Neural progenitor cell (in vitro differentiated cells): ENCODE measurements around the gene PKD1. TPM values are rescaled to one million over a fixed set of nuclear protein-coding genes. Genes with fewer than 3 reads are reported as not detected.

ENCODE experiments used
- DNase-seq: peaks from one replicate; pipeline ENCODE4 v3.0.0-alpha.2; 2016; ENCODE audit warnings: low spot score
- H2AFZ ChIP-seq: fragments of 200-600 bp; sonication (generic); replicated peaks from 2 replicates; pipeline ENCODE4 v1.6.1; 2016; ENCODE audit warnings: antibody characterized with exemption
- H3F3A ChIP-seq: fragments of 200-600 bp; sonication (generic); 2 replicates; pipeline ENCODE4 v1.6.1; 2016; ENCODE audit warnings: antibody characterized with exemption, low read depth
- H3K27ac ChIP-seq: fragments of 200-600 bp; sonication (generic); 2 replicates; pipeline ENCODE4 v1.5.1; 2016; ENCODE audit warnings: mild to moderate bottlenecking
- H3K27me3 ChIP-seq: fragments of 200-600 bp; sonication (generic); 2 replicates; pipeline ENCODE4 v1.6.1; 2016; ENCODE audit warnings: mild to moderate bottlenecking, moderate library complexity
- H3K36me3 ChIP-seq: fragments of 200-600 bp; sonication (generic); 2 replicates; pipeline ENCODE4 v1.5.1; 2016
- H3K4me1 ChIP-seq: fragments of 200-600 bp; sonication (generic); 2 replicates; pipeline ENCODE4 v1.6.1; 2016; ENCODE audit warnings: mixed run types
- H3K4me2 ChIP-seq: fragments of 200-600 bp; sonication (generic); 2 replicates; pipeline ENCODE4 v1.6.1; 2016
- H3K4me3 ChIP-seq: fragments of 200-600 bp; sonication (generic); 2 replicates; pipeline ENCODE4 v1.5.1; 2016
- H3K79me2 ChIP-seq: fragments of 200-600 bp; sonication (generic); 2 replicates; pipeline ENCODE4 v1.6.1; 2016; ENCODE audit warnings: low read depth
- H3K9ac ChIP-seq: fragments of 200-600 bp; sonication (generic); 2 replicates; pipeline ENCODE4 v1.6.1; 2016
- H3K9me3 ChIP-seq: fragments of 200-600 bp; sonication (generic); 2 replicates; pipeline ENCODE4 v1.5.1; 2016; ENCODE audit warnings: low read depth
- H4K20me1 ChIP-seq: fragments of 200-600 bp; sonication (generic); 2 replicates; pipeline ENCODE4 v1.6.1; 2016; ENCODE audit warnings: low read depth
- H3K27ac Mint-ChIP-seq: 3 replicates; pipeline ENCODE4 v1.8.0; 2021; ENCODE audit warnings: mixed read lengths
- H3K27me3 Mint-ChIP-seq: 2 replicates; pipeline ENCODE4 v1.8.0; 2022; ENCODE audit warnings: low read depth, mild to moderate bottlenecking, inconsistent platforms, moderate library complexity, mixed read lengths; ENCODE audit not compliant: insufficient read depth
- H3K36me3 Mint-ChIP-seq: 3 replicates; pipeline ENCODE4 v1.8.0; 2021; ENCODE audit warnings: mixed read lengths
- H3K4me1 Mint-ChIP-seq: 3 replicates; pipeline ENCODE4 v1.8.0; 2021; ENCODE audit warnings: mixed read lengths
- H3K4me3 Mint-ChIP-seq: 3 replicates; pipeline ENCODE4 v1.8.0; 2021; ENCODE audit warnings: mild to moderate bottlenecking, moderate library complexity, mixed read lengths
- H3K9me3 Mint-ChIP-seq: 3 replicates; pipeline ENCODE4 v1.8.0; 2020; ENCODE audit warnings: mixed read lengths
- CTCF ChIP-seq: fragments of 200-600 bp; sonication (generic); IDR thresholded peaks from 2 replicates; pipeline ENCODE4 v1.5.1; 2017; ENCODE audit warnings: antibody characterized with exemption, mild to moderate bottlenecking
- EZH2 ChIP-seq: fragments of 200-600 bp; sonication (generic); IDR thresholded peaks from 2 replicates; pipeline ENCODE4 v1.6.1; 2017; ENCODE audit warnings: antibody characterized with exemption, mild to moderate bottlenecking, moderate library complexity
- EZH2phosphoT487 ChIP-seq: fragments of 200-600 bp; sonication (generic); IDR thresholded peaks from 2 replicates; pipeline ENCODE4 v1.6.1; 2017; ENCODE audit warnings: antibody characterized with exemption
- total RNA-seq: library from RNA; depleted of rRNA; stranded (reverse); fragments of >200 nt; gene quantifications from 2 replicates; pipeline ENCODE4 v1.2.3, GENCODE V29; 2015; ENCODE audit warnings: low replicate concordance

Gene PKD1
- total RNA-seq, 1 donor from 2014 or later: 16.9 TPM

- Histone ChIP-seq H3F3A (no peaks in the 10 kb centered on the region), H2AFZ (no peak overlapping the region), H3K36me3 (no peaks in the 10 kb centered on the region), H3K9ac (no peak overlapping the region), H3K4me2 (no peak overlapping the region), H3K4me3 (no peak overlapping the region), H3K27ac (no peak overlapping the region), H3K27me3 (no peaks in the 10 kb centered on the region), H3K9me3 (no peaks in the 10 kb centered on the region), H3K79me2 (no peaks in the 10 kb centered on the region), H4K20me1 (no peaks in the 10 kb centered on the region), H3K4me1 (no peaks in the 10 kb centered on the region)
- no peak overlapping the region for H3K27ac Mint-ChIP-seq
- DNase-seq: no peak
- H3K9me3 Mint-ChIP-seq: no peaks in the 10 kb centered on the region
- no peak overlapping the region for H3K4me3 Mint-ChIP-seq
- H3K36me3 Mint-ChIP-seq: peaks cover 6% of the 10 kb centered on the region
- peaks cover 4% of the 10 kb centered on the region for H3K4me1 Mint-ChIP-seq
- H3K27me3 Mint-ChIP-seq: peaks cover 6% of the 10 kb centered on the region
- TF ChIP-seq EZH2phosphoT487 (no peak), CTCF (no peak), EZH2 (no peak)
Measured at GRCh38 chr16:2077696-2078095, 58.0 kb downstream of the PKD1 start.

- Histone ChIP-seq H2AFZ (no peak overlapping the region), H3K9me3 (no peaks in the 10 kb centered on the region), H3K27me3 (no peaks in the 10 kb centered on the region), H3K36me3 (no peaks in the 10 kb centered on the region), H3K27ac (no peak overlapping the region), H3F3A (no peaks in the 10 kb centered on the region), H3K4me2 (no peak overlapping the region), H4K20me1 (no peaks in the 10 kb centered on the region), H3K4me1 (no peaks in the 10 kb centered on the region), H3K79me2 (no peaks in the 10 kb centered on the region), H3K4me3 (no peak overlapping the region), H3K9ac (no peak overlapping the region)
- no peak overlapping the region for H3K4me3 Mint-ChIP-seq
- TF ChIP-seq EZH2 (no peak), EZH2phosphoT487 (no peak), CTCF (no peak)
- peaks cover 6% of the 10 kb centered on the region for H3K27me3 Mint-ChIP-seq
- DNase-seq: no peak
- H3K4me1 Mint-ChIP-seq: no peaks in the 10 kb centered on the region
- H3K9me3 Mint-ChIP-seq: no peaks in the 10 kb centered on the region
- no peak overlapping the region for H3K27ac Mint-ChIP-seq
- H3K36me3 Mint-ChIP-seq: peaks cover 6% of the 10 kb centered on the region
Measured at GRCh38 chr16:2077016-2077415, 58.7 kb downstream of the PKD1 start.

- TF ChIP-seq EZH2phosphoT487 (no peak), EZH2 (no peak)
- Mint-ChIP-seq H3K27me3 (peaks cover 6% of the 10 kb centered on the region), H3K4me1 (no peaks in the 10 kb centered on the region), H3K27ac (no peak overlapping the region), H3K4me3 (no peak overlapping the region), H3K9me3 (no peaks in the 10 kb centered on the region), H3K36me3 (peaks cover 6% of the 10 kb centered on the region)
- H3K9me3 ChIP-seq: no peaks in the 10 kb centered on the region
- no peak overlapping the region for H3K27ac ChIP-seq
- no peaks in the 10 kb centered on the region for H3K36me3 ChIP-seq
- no peaks in the 10 kb centered on the region for H3K4me1 ChIP-seq
- H3F3A ChIP-seq: no peaks in the 10 kb centered on the region
- no peak for DNase-seq
- H3K27me3 ChIP-seq: no peaks in the 10 kb centered on the region
- H2AFZ ChIP-seq: no peak overlapping the region
- no peak overlapping the region for H3K9ac ChIP-seq
- H3K79me2 ChIP-seq: no peaks in the 10 kb centered on the region
- no peaks in the 10 kb centered on the region for H4K20me1 ChIP-seq
- H3K4me2 ChIP-seq: no peak overlapping the region
- H3K4me3 ChIP-seq: no peak overlapping the region
Measured at GRCh38 chr16:2076072-2076865, 59.4 kb downstream of the PKD1 start.

GRCh38 chr16:2075631-2076030, 60.1 kb downstream of the PKD1 start:
- Histone ChIP-seq H3K9ac (no peak overlapping the region), H3K79me2 (no peaks in the 10 kb centered on the region), H3K36me3 (no peaks in the 10 kb centered on the region), H3K27ac (no peak overlapping the region), H3K9me3 (no peaks in the 10 kb centered on the region), H3K4me3 (no peak overlapping the region), H4K20me1 (no peaks in the 10 kb centered on the region), H3K4me2 (no peak overlapping the region), H3K4me1 (no peaks in the 10 kb centered on the region), H2AFZ (no peak overlapping the region), H3F3A (no peaks in the 10 kb centered on the region), H3K27me3 (no peaks in the 10 kb centered on the region)
- Mint-ChIP-seq H3K4me1 (no peaks in the 10 kb centered on the region), H3K27me3 (peaks cover 6% of the 10 kb centered on the region), H3K4me3 (no peak overlapping the region), H3K36me3 (peaks cover 6% of the 10 kb centered on the region), H3K27ac (no peak overlapping the region), H3K9me3 (no peaks in the 10 kb centered on the region)
- no peak for DNase-seq
- no peak for TF ChIP-seq CTCF
- TF ChIP-seq EZH2: no peak
- no peak for TF ChIP-seq EZH2phosphoT487
